Stimulated activated CD8-positive, alpha-beta memory T cell treated with anti-CD3 and anti-CD28 coated beads, Interleukin-7, amount 100 ng/mL, for 4 hours (primary cell): ENCODE data around the gene EHD4.

ENCODE experiments used
- DNase-seq, 2 donors: peaks; one replicate each; pipeline ENCODE4 v3.0.0-alpha.2; 2020; ENCODE audit warnings: low read depth in 2 of 2

EHD4 gene

GRCh38 chr15:41919954-41920538, 52.3 kb downstream of the EHD4 start:
- no peak for DNase-seq

- no peak for DNase-seq
Measured at GRCh38 chr15:41919201-41919820, 53.0 kb downstream of the EHD4 start.

- DNase-seq = no peak
Measured at GRCh38 chr15:41918506-41919126, 53.7 kb downstream of the EHD4 start.

- no peak for DNase-seq
Measured at GRCh38 chr15:41917767-41918430, 54.5 kb downstream of the EHD4 start.

- no peak for DNase-seq
Measured at GRCh38 chr15:41915255-41915994, 56.9 kb downstream of the EHD4 start.

GRCh38 chr15:41914411-41914810, 57.9 kb downstream of the EHD4 start:
- DNase-seq = no peak

- DNase-seq = no peak
Measured at GRCh38 chr15:41913256-41913655, 59.1 kb downstream of the EHD4 start.

GRCh38 chr15:41911691-41912345, 60.5 kb downstream of the EHD4 start:
- no peak for DNase-seq

- no peak for DNase-seq
Measured at GRCh38 chr15:41908736-41909461, 63.5 kb downstream of the EHD4 start.

- no peak for DNase-seq
Measured at GRCh38 chr15:41907141-41907540, 65.2 kb downstream of the EHD4 start.

GRCh38 chr15:41906608-41907007, 65.7 kb downstream of the EHD4 start:
- DNase-seq = no peak

- DNase-seq = no peak
Measured at GRCh38 chr15:41905036-41905793, 67.1 kb downstream of the EHD4 start.

GRCh38 chr15:41904541-41905005, 67.8 kb downstream of the EHD4 start:
- peak; percentile 50 to 51 for DNase-seq

- DNase-seq = no peak
Measured at GRCh38 chr15:41903782-41904181, 68.6 kb downstream of the EHD4 start.

GRCh38 chr15:41901431-41901830, 70.9 kb downstream of the EHD4 start:
- no peak for DNase-seq

GRCh38 chr15:41900526-41901380, 71.6 kb downstream of the EHD4 start:
- no peak for DNase-seq

GRCh38 chr15:41899854-41900442, 72.4 kb downstream of the EHD4 start:
- DNase-seq = no peak

GRCh38 chr15:41897363-41897799, 75.0 kb downstream of the EHD4 start:
- DNase-seq = no peak

- no peak for DNase-seq
Measured at GRCh38 chr15:41896566-41896965, 75.8 kb downstream of the EHD4 start.
